ENCODE results near the gene PRLR.

Gene PRLR

GRCh38 chr5:35230038-35230611 lies at the start of gene PRLR:
Gene PRLR (minus strand): TSS chr5:35230487. CDS start chr5:35089620, 140,867 bp downstream.
- Histone ChIP-seq H3K27ac (no peak within 1 kb of the TSS; the same call in 1 of the 2 replicates), H3K9me3 (ENCODE audit: low read depth, low read length) (no peaks in the 10 kb centered on the region), H3K4me3 (peak within 1 kb of the TSS; percentile 80), H3K9ac (ENCODE audit: insufficient read length) (peak within 1 kb of the TSS; percentile 65), H3K36me3 (ENCODE audit: insufficient read depth, low read length) (no peaks in the 10 kb centered on the region)
- peak; percentile 48 for DNase-seq (ENCODE audit: low read depth, low spot score)
- TF ChIP-seq FOXP2 (optimal IDR thresholded peaks at IDR 0.05; ENCODE audit: control extremely low read depth, extremely low read length, insufficient read depth), result no peak
- no peak for TF ChIP-seq EZH2 (IDR thresholded peaks at IDR 0.05)

DNA sequence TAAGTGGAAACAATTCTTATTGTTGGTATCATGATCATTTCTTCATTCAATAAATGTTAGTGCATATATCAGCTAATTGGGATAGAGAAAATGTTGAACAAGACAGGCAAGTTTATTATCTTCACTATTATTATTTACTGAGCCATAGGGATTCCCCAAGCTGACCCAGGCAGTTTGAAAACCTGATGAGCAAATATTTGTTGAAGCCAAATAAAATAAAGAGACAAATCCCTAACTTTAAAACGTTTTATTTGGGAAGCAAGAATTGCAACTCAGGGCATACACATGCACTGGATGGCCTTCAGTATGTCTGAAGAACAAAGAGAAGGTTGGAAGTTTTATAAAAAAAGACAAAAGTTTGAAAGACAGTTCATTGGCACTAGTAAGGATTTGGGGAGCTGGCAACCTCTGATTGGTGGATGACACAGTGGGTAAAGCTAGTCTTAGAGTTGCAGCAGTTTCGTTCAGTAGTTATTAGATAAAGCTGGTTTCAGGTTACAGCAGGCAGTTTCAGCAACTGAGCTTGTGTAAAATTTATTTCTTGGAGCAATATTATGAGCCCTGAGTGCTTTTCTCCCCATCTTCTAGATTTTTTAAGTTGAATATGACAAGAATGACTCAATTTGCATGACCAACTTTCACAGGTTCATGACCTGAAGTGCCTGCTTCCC lies 44.7 kb upstream of the PRLR start:
- no peak for DNase-seq (ENCODE audit: low read depth, low spot score)

DNA sequence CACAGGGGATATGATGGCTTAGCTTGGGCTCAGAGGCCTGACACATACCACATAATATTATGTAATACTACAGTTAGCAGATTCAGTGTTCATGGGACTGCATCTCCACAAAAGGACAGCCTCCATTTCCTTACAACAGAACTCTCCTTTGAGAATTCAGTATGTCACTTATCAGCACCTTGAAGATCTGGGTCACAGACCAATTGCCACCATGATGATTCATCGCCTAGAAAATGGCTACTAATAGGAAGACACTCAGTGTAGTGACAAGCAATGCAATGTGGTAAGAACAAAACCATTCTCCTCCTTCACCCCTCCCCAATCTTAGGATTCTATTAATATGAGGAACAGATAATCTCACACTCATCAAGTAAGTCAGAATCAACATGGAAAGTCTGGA lies 38.7 kb upstream of the PRLR start:
- Histone ChIP-seq H3K9ac (ENCODE audit: insufficient read length) (no peak overlapping the region), H3K36me3 (ENCODE audit: insufficient read depth, low read length) (no peaks in the 10 kb centered on the region), H3K4me3 (no peak overlapping the region), H3K9me3 (ENCODE audit: low read depth, low read length) (no peaks in the 10 kb centered on the region), H3K27ac (no peak overlapping the region)
- TF ChIP-seq EZH2 (IDR thresholded peaks at IDR 0.05) (no peak), POLR2AphosphoS5 (IDR thresholded peaks at IDR 0.05; ENCODE audit: borderline replicate concordance, low read depth, low read length) (no peak), FOXP2 (optimal IDR thresholded peaks at IDR 0.05; ENCODE audit: control extremely low read depth, extremely low read length, insufficient read depth) (no peak)
- DNase-seq (ENCODE audit: low read depth, low spot score), result no peak

More for the DNA sequence above, 44.7 kb upstream of the PRLR start:
- no peaks in the 10 kb centered on the region for H3K9me3 ChIP-seq (ENCODE audit: low read depth, low read length)
- H3K4me3 ChIP-seq, result no peak overlapping the region
- H3K27ac ChIP-seq, result no peak overlapping the region
- H3K36me3 ChIP-seq (ENCODE audit: insufficient read depth, low read length), result no peaks in the 10 kb centered on the region
- no peak for TF ChIP-seq POLR2AphosphoS5 (IDR thresholded peaks at IDR 0.05; ENCODE audit: borderline replicate concordance, low read depth, low read length)
- TF ChIP-seq FOXP2 (optimal IDR thresholded peaks at IDR 0.05; ENCODE audit: control extremely low read depth, extremely low read length, insufficient read depth), result no peak
- no peak overlapping the region for H3K9ac ChIP-seq (ENCODE audit: insufficient read length)

DNA sequence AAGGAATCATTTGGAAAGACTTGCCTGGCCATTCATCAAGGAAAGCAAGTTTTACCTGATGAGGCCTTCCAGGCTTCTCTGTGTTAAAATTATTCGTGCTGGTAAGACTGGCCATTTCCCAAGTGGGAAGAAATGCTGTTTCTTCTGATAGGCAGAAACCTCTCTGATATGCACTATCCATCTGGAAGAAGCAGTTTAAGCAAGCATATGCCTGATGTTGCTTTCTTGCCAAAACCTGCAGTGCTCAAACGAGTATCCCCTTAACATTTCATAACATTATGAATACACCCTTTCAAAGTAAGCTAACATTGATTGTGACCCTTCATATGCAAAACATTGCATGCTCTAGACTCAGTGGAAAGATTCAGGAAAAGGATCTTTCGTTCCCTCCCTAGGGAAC lies 36.0 kb upstream of the PRLR start:
- Histone ChIP-seq H3K9me3 (ENCODE audit: low read depth, low read length) (no peaks in the 10 kb centered on the region), H3K36me3 (ENCODE audit: insufficient read depth, low read length) (no peaks in the 10 kb centered on the region), H3K4me3 (no peak overlapping the region), H3K9ac (ENCODE audit: insufficient read length) (no peak overlapping the region), H3K27ac (no peak overlapping the region)
- no peak for TF ChIP-seq POLR2AphosphoS5 (IDR thresholded peaks at IDR 0.05; ENCODE audit: borderline replicate concordance, low read depth, low read length)
- no peak for TF ChIP-seq FOXP2 (optimal IDR thresholded peaks at IDR 0.05; ENCODE audit: control extremely low read depth, extremely low read length, insufficient read depth)
- no peak for TF ChIP-seq EZH2 (IDR thresholded peaks at IDR 0.05)
- no peak for DNase-seq (ENCODE audit: low read depth, low spot score)

GRCh38 chr5:35264509-35264908 lies 34.2 kb upstream of the PRLR start:
- DNase-seq (ENCODE audit: low read depth, low spot score), result no peak
- H3K9me3 ChIP-seq (ENCODE audit: low read depth, low read length), result no peaks in the 10 kb centered on the region
- H3K27ac ChIP-seq, result no peak overlapping the region
- no peak overlapping the region for H3K9ac ChIP-seq (ENCODE audit: insufficient read length)
- H3K4me3 ChIP-seq, result no peak overlapping the region
- H3K36me3 ChIP-seq (ENCODE audit: insufficient read depth, low read length), result no peaks in the 10 kb centered on the region
- TF ChIP-seq FOXP2 (optimal IDR thresholded peaks at IDR 0.05; ENCODE audit: control extremely low read depth, extremely low read length, insufficient read depth) (no peak), EZH2 (IDR thresholded peaks at IDR 0.05) (no peak), POLR2AphosphoS5 (IDR thresholded peaks at IDR 0.05; ENCODE audit: borderline replicate concordance, low read depth, low read length) (no peak)

DNA sequence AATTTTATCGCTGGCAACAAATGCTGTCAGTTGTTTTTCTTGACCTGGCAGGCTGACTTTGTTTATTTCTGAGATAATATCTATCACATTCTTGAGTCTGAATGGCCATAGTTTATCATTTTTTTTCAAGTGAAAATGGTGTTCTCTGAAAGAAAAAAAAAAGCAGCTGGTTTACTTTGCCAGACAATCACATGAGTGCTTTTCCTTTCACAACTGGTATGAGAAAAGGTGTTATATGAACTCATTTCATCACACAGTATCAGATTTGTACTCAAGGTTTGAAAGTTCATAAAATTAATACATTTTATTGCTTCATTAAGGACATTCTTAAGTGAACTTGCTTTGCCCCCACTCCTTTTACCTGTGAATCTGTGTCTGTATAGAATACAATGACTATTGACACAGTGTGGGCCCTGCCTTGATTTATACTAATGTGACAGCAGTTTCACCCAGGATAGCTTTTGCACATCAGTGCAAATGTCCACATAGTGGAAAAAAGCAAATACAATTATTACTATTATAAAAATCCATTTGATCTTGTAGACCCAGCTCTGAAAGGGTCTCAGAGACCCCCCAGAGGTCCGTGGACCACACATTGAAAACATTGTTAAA lies 33.1 kb upstream of the PRLR start:
- Histone ChIP-seq H3K36me3 (ENCODE audit: insufficient read depth, low read length) (no peaks in the 10 kb centered on the region), H3K4me3 (no peak overlapping the region), H3K9ac (ENCODE audit: insufficient read length) (no peak overlapping the region), H3K9me3 (ENCODE audit: low read depth, low read length) (no peaks in the 10 kb centered on the region), H3K27ac (no peak overlapping the region)
- no peak for DNase-seq (ENCODE audit: low read depth, low spot score)
- no peak for TF ChIP-seq POLR2AphosphoS5 (IDR thresholded peaks at IDR 0.05; ENCODE audit: borderline replicate concordance, low read depth, low read length)
- TF ChIP-seq FOXP2 (optimal IDR thresholded peaks at IDR 0.05; ENCODE audit: control extremely low read depth, extremely low read length, insufficient read depth), result no peak
- TF ChIP-seq EZH2 (IDR thresholded peaks at IDR 0.05), result no peak

- Histone ChIP-seq H3K9me3 (ENCODE audit: low read depth, low read length) (no peaks in the 10 kb centered on the region), H3K4me3 (no peak overlapping the region)
Observed at GRCh38 chr5:35253582-35253981, 23.3 kb upstream of the PRLR start.

DNA sequence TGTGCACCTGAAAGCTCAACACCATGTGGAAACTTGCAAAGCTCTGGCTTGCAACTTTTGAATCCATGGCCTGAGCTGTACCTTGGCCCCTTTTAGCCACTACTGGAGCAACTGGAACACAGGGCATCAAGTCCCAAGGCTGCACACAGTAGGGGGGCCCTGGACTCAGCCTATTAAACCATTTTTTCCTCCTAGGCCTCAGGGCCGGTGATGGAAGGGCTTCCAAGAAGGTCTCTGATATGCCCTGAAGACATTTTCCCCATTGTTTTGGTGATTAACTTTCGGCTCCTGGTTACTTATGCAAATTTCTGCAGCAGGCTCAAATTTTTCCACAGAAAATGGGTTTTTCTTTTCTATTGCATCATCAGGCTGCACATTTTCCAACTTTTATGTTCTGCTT lies 22.7 kb upstream of the PRLR start:
- Histone ChIP-seq H3K27ac (no peak overlapping the region), H3K36me3 (ENCODE audit: insufficient read depth, low read length) (no peaks in the 10 kb centered on the region), H3K9me3 (ENCODE audit: low read depth, low read length) (no peaks in the 10 kb centered on the region), H3K4me3 (no peak overlapping the region), H3K9ac (ENCODE audit: insufficient read length) (no peak overlapping the region)
- TF ChIP-seq FOXP2 (optimal IDR thresholded peaks at IDR 0.05; ENCODE audit: control extremely low read depth, extremely low read length, insufficient read depth) (no peak), EZH2 (IDR thresholded peaks at IDR 0.05) (no peak), POLR2AphosphoS5 (IDR thresholded peaks at IDR 0.05; ENCODE audit: borderline replicate concordance, low read depth, low read length) (no peak)
- no peak for DNase-seq (ENCODE audit: low read depth, low spot score)

More at GRCh38 chr5:35253582-35253981, 23.3 kb upstream of the PRLR start:
- Histone ChIP-seq H3K9ac (ENCODE audit: insufficient read length) (no peak overlapping the region), H3K27ac (no peak overlapping the region), H3K36me3 (ENCODE audit: insufficient read depth, low read length) (no peaks in the 10 kb centered on the region)
- no peak for DNase-seq (ENCODE audit: low read depth, low spot score)
- TF ChIP-seq POLR2AphosphoS5 (IDR thresholded peaks at IDR 0.05; ENCODE audit: borderline replicate concordance, low read depth, low read length) (no peak), FOXP2 (optimal IDR thresholded peaks at IDR 0.05; ENCODE audit: control extremely low read depth, extremely low read length, insufficient read depth) (no peak), EZH2 (IDR thresholded peaks at IDR 0.05) (no peak)

Measured in SK-N-MC (cell line).